Small intestine (tissue), 7 donors: ENCODE measurements around the gene MCF2L2. TPM values are rescaled to one million over a fixed set of nuclear protein-coding genes. Genes with fewer than 3 reads are reported as not detected.

Experiments
- DNase-seq, 2 donors: peaks; one replicate each; pipeline versions ENCODE4 v3.0.0 to v3.0.0-alpha.2; 2013
- FAIRE-seq: peaks from 2 replicates; lab custom pipeline; 2012; peaks lifted over from hg19 to GRCh38; lab: Jason Lieb, UNC
- H3K27ac ChIP-seq, 3 donors: one replicate each; pipeline ENCODE4 v1.5.1; 2013; ENCODE audit warnings: low read length in 2 of 3, mild to moderate bottlenecking in 2 of 3, control low read depth in 1 of 3, inconsistent platforms in 1 of 3, low read depth in 1 of 3, moderate library complexity in 1 of 3
- H3K27me3 ChIP-seq, 3 donors: one replicate each; pipeline ENCODE4 v1.6.1; 2013; ENCODE audit warnings: low read length in 3 of 3, inconsistent platforms in 1 of 3; ENCODE audit not compliant: control insufficient read depth in 3 of 3, insufficient read depth in 3 of 3
- H3K36me3 ChIP-seq, 3 donors: one replicate each; pipeline ENCODE4 v1.6.1; 2013; ENCODE audit warnings: low read length in 3 of 3, inconsistent platforms in 1 of 3, low read depth in 1 of 3, mild to moderate bottlenecking in 1 of 3, moderate library complexity in 1 of 3; ENCODE audit not compliant: control insufficient read depth in 3 of 3, insufficient read depth in 2 of 3
- H3K4me1 ChIP-seq, 3 donors: one replicate each; pipeline ENCODE4 v1.6.1; 2013; ENCODE audit warnings: low read length in 2 of 3, inconsistent platforms in 1 of 3, low read depth in 1 of 3, mild to moderate bottlenecking in 1 of 3, moderate library complexity in 1 of 3; ENCODE audit not compliant: control insufficient read depth in 3 of 3, insufficient read depth in 2 of 3
- H3K4me3 ChIP-seq, 3 donors: one replicate each; pipeline ENCODE4 v1.5.1; 2013; ENCODE audit warnings: low read length in 3 of 3, control low read depth in 1 of 3, inconsistent platforms in 1 of 3, low read depth in 1 of 3, mild to moderate bottlenecking in 1 of 3, moderate library complexity in 1 of 3
- H3K9me3 ChIP-seq, 2 donors: one replicate each; pipeline ENCODE4 v1.6.1; 2013; ENCODE audit warnings: low read depth in 1 of 2, low read length in 1 of 2; ENCODE audit not compliant: control insufficient read depth in 2 of 2, insufficient read depth in 1 of 2
- WGBS, 3 donors: extraction: QIAGEN DNeasy Blood & Tissue Kit; methylation state at CpG; one replicate each; pipeline ENCODE4 v1.1.7; 2013; 5-methylcytosine and 5-hydroxymethylcytosine counted together
- polyA plus RNA-seq, 4 donors: library from polyadenylated mRNA; stranded (reverse) in 3 of 4; unstranded in 1 of 4; fragments of 200-250 nt in 3 of 4; fragments of 120-200 nt in 1 of 4; gene quantifications; one replicate each; pipeline versions ENCODE4 v1.2.1 to v1.2.3, GENCODE V29; 2013
- donor health status: healthy with polysubstance abuse.
- donor health status: control.
- donor health status: control.
- donor health status: Bipolar disorder and iron deficiency.
- donor health status: healthy.

Gene MCF2L2
- polyA plus RNA-seq, 4 donors = 1.1 to 1.3 (median 1.2) TPM; not detected in 1

DNA sequence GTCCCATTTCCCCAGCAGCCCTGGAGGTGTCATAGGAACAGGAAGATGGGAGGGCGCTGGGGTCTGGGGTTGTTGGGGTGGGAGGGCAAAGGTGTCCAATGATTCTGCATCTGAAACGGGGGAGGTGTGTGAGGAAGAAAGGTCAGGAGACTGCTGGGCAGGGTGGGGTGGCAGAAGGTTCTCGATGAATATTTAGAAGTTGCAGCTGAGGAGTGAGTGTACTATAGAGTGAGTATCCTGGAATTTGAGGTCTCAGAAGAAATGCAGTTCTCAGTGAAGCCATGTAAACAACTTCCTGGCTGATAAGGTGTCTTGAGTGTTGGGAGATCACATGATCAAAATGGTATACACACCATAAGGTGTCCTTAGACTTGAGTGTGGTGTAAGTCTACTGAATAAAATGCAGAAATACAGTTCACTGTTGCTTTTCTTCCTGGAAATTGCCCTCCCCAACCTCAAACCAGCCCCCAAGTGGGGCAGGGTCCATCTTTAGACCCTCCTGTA is 165.5 kb downstream of the MCF2L2 start:
- peaks cover 8 to 84% (median 14%) of the 10 kb centered on the region in 3 donors for H3K4me1 ChIP-seq
- H3K4me3 ChIP-seq = peak overlapping the region in 1 of 3 donors; percentile 8
- DNase-seq (peak; percentile 39 to 40), FAIRE-seq (no peak)
- 44 to 79% (median 63%) methylated on average over 3 of the region's 3 CpGs for WGBS, 3 donors
- peaks cover 0 to 31% (median 0%) of the 10 kb centered on the region in 3 donors for H3K36me3 ChIP-seq
- peak overlapping the region in 2 of 3 donors; percentile 89 to 90 for H3K27ac ChIP-seq
- H3K9me3 ChIP-seq = no peaks in the 10 kb centered on the region
- no peaks in the 10 kb centered on the region for H3K27me3 ChIP-seq

- Histone ChIP-seq H3K4me1 (peaks cover 7 to 71% (median 10%) of the 10 kb centered on the region in 3 donors), H3K9me3 (no peaks in the 10 kb centered on the region), H3K36me3 (peaks cover 0 to 25% (median 0%) of the 10 kb centered on the region in 3 donors), H3K4me3 (no peak overlapping the region), H3K27me3 (no peaks in the 10 kb centered on the region), H3K27ac (peak overlapping the region in 2 of 3 donors; percentile 44 to 55)
- FAIRE-seq = peak; percentile 47
- peak in 1 of 2 donors; percentile 45 for DNase-seq
- 40 to 65% (median 50%) methylated on average over 5 of the region's 5 CpGs for WGBS, 3 donors
Observed at GRCh38 chr3:183261151-183261724, 167.2 kb downstream of the MCF2L2 start.

- H3K27ac ChIP-seq = peak overlapping the region; percentile 44 to 66 (median 59)
- no peak for FAIRE-seq
- no peaks in the 10 kb centered on the region for H3K9me3 ChIP-seq
- DNase-seq = peak in 1 of 2 donors; percentile 33
- 40 to 49% (median 45%) methylated on average over 7 of the region's 7 CpGs for WGBS, 3 donors
- no peak overlapping the region for H3K4me3 ChIP-seq
- H3K36me3 ChIP-seq = peaks cover 0 to 24% (median 0%) of the 10 kb centered on the region in 3 donors
- peaks cover 7 to 64% (median 10%) of the 10 kb centered on the region in 3 donors for H3K4me1 ChIP-seq
- no peaks in the 10 kb centered on the region for H3K27me3 ChIP-seq
Observed at GRCh38 chr3:183260167-183260904, 168.1 kb downstream of the MCF2L2 start.

DNA sequence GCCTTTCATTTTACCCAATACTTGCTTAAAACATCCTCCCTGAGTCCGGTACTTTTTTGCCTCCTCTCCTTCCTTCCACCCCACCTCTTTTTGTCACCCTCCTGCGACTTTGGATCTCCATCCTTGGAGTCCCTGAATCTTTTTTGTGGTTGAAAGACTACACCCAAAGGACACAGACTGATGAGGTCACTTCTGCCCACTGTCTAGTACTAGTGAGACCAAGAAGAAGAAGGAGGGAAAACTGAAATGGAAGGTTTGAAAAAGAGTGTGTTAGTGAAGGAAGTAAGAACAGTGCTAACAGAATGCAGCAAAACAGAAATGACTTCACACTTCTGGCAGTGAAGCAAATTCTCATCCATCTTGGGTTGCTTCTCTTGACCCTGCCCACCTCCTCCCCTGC is 168.8 kb downstream of the MCF2L2 start:
- FAIRE-seq (no peak), DNase-seq (no peak)
- no peak overlapping the region for H3K4me3 ChIP-seq
- peaks cover 0 to 22% (median 0%) of the 10 kb centered on the region in 3 donors for H3K36me3 ChIP-seq
- peak overlapping the region; percentile 33 to 59 (median 44) for H3K27ac ChIP-seq
- peaks cover 7 to 56% (median 10%) of the 10 kb centered on the region in 3 donors for H3K4me1 ChIP-seq
- H3K9me3 ChIP-seq = no peaks in the 10 kb centered on the region
- WGBS, 3 donors = 43 to 71% (median 51%) methylated on average over 2 of the region's 2 CpGs
- H3K27me3 ChIP-seq = no peaks in the 10 kb centered on the region

DNA sequence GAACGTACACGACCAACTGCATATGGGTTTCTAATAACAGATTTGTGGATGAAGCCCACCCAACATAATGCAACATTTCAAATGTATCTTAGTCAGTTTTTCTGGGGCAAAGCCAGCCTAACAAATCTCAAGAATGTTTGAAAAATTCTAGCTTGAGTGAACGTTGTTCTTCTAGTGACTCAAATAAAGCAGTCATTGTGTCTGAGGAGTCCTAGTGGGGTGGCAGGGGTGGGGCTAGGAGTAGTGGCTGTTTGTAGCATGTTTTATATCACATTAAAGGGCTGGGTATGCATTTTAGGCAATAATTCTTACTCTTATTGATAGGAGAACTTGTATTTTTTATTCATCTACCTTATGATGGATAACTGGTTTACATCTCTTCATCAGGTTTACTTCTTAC is 169.3 kb downstream of the MCF2L2 start:
- no peak for DNase-seq
- peaks cover 7 to 51% (median 10%) of the 10 kb centered on the region in 3 donors for H3K4me1 ChIP-seq
- H3K9me3 ChIP-seq = no peaks in the 10 kb centered on the region
- 35 to 69% (median 50%) methylated on average over 3 of the region's 3 CpGs for WGBS, 3 donors
- no peak for FAIRE-seq
- H3K36me3 ChIP-seq = peaks cover 0 to 22% (median 0%) of the 10 kb centered on the region in 3 donors
- H3K27ac ChIP-seq = peak overlapping the region in 2 of 3 donors; percentile 33 to 44
- H3K4me3 ChIP-seq = no peak overlapping the region
- no peaks in the 10 kb centered on the region for H3K27me3 ChIP-seq

DNA sequence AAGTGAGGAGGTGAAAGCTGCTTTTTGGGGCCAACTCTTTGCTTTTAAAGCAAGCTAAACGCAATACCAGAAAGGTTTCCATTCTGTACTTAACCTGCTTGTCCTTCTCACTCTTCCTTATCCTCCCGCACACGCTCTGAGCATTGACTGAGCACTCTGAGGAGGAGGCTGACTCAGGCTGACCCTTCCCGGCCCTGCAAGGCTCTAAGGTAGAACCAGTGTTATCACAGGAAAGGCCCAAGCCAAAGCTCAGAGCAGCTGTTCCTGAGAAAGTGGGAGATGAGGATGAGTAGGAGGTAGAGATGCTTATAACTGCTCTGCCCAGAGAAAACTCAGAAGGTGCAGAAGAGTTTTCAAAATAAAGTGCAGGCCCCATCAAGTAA is 173.1 kb downstream of the MCF2L2 start:
- H3K36me3 ChIP-seq = peaks cover 0 to 17% (median 0%) of the 10 kb centered on the region in 3 donors
- no peak for FAIRE-seq
- no peaks in the 10 kb centered on the region for H3K27me3 ChIP-seq
- peaks cover 2 to 32% (median 5%) of the 10 kb centered on the region in 3 donors for H3K4me1 ChIP-seq
- H3K9me3 ChIP-seq = no peaks in the 10 kb centered on the region
- WGBS, 3 donors = 29 to 60% (median 33%) methylated on average over 4 of the region's 4 CpGs
- H3K27ac ChIP-seq = peak overlapping the region; percentile 97 to 100 (median 99)
- peak; percentile 59 to 77 for DNase-seq
- H3K4me3 ChIP-seq = peak overlapping the region in 2 of 3 donors; percentile 85 to 98

DNA sequence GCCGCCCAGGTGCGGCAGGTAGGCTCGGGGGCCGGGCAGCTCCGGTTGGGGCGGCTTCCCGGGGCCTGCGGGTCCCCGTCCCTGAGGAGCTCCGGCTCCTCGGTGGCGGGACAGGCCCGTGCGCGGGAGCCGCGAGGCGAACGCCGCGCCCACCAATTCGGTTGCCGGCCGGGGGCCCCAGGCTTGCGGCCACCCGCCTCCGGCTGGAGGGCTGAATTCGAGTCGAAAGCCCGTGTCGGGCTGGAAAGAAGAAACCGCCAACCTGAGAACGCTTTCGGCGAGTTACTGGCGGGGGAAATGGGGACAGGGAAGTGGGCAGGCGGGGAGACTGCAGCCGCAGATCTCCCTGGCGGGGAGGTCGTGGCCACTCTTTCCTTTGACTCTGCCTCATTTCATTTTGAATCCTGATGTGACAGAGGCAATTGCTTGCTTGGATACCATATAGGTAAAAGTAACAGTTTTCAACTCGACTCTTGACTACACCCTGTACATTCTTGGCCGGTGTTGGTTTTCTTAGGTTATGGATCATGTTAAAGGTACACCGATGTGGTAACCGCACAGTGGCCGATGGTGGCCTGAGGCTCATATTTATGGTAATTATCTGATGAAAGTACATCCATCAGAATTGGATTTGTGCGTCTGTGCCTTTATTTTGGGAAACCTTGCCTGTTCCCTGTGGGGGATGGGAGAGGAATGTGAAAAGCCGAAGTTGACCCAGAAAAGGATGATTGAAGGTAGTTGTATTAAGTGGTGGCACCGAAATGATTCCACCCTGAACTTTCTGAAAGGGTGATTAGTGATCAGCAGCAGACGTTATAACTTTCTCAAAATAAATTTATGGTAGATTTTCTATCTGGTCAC is 173.7 kb downstream of the MCF2L2 start:
- no peak for FAIRE-seq
- H3K4me3 ChIP-seq = peak overlapping the region; percentile 84 to 98 (median 85)

More for the DNA sequence above, 173.7 kb downstream of the MCF2L2 start:
- Histone ChIP-seq H3K36me3 (peaks cover 0 to 15% (median 0%) of the 10 kb centered on the region in 3 donors), H3K9me3 (no peaks in the 10 kb centered on the region), H3K4me1 (peaks cover 2 to 25% (median 5%) of the 10 kb centered on the region in 3 donors), H3K27me3 (no peaks in the 10 kb centered on the region), H3K27ac (peak overlapping the region; percentile 97 to 100 (median 99))
- WGBS, 3 donors = 6 to 11% (median 9%) methylated on average over 41 to 49 of the region's 49 CpGs
- DNase-seq = no peak
